ENCODE results near the gene TSEN54.
A peak's percentile ranks its signal among the peaks of the same experiment; 100 is the strongest.

Gene TSEN54

GRCh38 chr17:75481194-75482068 is 34.9 kb upstream of the TSEN54 start:
- H3K4me3 ChIP-seq (ENCODE audit: low read depth, low read length): no peak overlapping the region
- no peak for TF ChIP-seq CTCF (conservative IDR thresholded peaks at IDR 0.05; ENCODE audit: low read depth, low read length)
- DNase-seq (ENCODE audit: low read depth): no peak

GRCh38 chr17:75482098-75482942 is 34.0 kb upstream of the TSEN54 start:
- DNase-seq (ENCODE audit: low read depth): no peak
- TF ChIP-seq CTCF (conservative IDR thresholded peaks at IDR 0.05; ENCODE audit: low read depth, low read length): no peak
- H3K4me3 ChIP-seq (ENCODE audit: low read depth, low read length): no peak overlapping the region

- no peak overlapping the region for H3K4me3 ChIP-seq (ENCODE audit: low read depth, low read length)
- no peak for TF ChIP-seq CTCF (conservative IDR thresholded peaks at IDR 0.05; ENCODE audit: low read depth, low read length)
- DNase-seq (ENCODE audit: low read depth): no peak
Observed at GRCh38 chr17:75485688-75486087, 30.6 kb upstream of the TSEN54 start.

GRCh38 chr17:75486151-75486550 is 30.2 kb upstream of the TSEN54 start:
- no peak for TF ChIP-seq CTCF (conservative IDR thresholded peaks at IDR 0.05; ENCODE audit: low read depth, low read length)
- H3K4me3 ChIP-seq (ENCODE audit: low read depth, low read length): no peak overlapping the region
- no peak for DNase-seq (ENCODE audit: low read depth)

GRCh38 chr17:75486951-75487350 is 29.4 kb upstream of the TSEN54 start:
- no peak for DNase-seq (ENCODE audit: low read depth)
- H3K4me3 ChIP-seq (ENCODE audit: low read depth, low read length): no peak overlapping the region
- no peak for TF ChIP-seq CTCF (conservative IDR thresholded peaks at IDR 0.05; ENCODE audit: low read depth, low read length)

GRCh38 chr17:75487351-75488070 is 28.8 kb upstream of the TSEN54 start:
- TF ChIP-seq CTCF (conservative IDR thresholded peaks at IDR 0.05; ENCODE audit: low read depth, low read length): peak; percentile 39
- H3K4me3 ChIP-seq (ENCODE audit: low read depth, low read length): no peak overlapping the region
- peak; percentile 32 for DNase-seq (ENCODE audit: low read depth)
